Measurements from ENCODE around the gene ISL1.

ISL1 gene

DNA sequence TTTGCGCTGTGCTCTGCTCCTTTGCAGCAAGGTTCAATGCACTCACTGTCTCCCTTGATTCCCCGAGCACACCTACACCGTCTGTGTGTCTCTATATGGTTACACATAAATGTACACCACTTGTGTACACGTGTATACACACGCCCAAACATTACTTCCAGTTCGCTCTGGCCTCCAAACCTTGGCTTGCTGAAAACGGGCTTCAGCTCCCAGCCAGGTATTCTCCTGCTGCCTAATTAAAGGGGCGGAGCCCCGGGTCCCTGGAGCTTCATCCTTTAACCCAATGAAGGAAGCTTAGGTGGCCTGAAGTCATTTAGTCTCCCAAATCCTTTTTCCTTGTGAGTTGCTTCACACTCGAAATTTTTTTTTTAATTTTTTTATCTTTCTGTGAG, 4.6 kb downstream of the ISL1 start:
- no peak for DNase-seq

DNA sequence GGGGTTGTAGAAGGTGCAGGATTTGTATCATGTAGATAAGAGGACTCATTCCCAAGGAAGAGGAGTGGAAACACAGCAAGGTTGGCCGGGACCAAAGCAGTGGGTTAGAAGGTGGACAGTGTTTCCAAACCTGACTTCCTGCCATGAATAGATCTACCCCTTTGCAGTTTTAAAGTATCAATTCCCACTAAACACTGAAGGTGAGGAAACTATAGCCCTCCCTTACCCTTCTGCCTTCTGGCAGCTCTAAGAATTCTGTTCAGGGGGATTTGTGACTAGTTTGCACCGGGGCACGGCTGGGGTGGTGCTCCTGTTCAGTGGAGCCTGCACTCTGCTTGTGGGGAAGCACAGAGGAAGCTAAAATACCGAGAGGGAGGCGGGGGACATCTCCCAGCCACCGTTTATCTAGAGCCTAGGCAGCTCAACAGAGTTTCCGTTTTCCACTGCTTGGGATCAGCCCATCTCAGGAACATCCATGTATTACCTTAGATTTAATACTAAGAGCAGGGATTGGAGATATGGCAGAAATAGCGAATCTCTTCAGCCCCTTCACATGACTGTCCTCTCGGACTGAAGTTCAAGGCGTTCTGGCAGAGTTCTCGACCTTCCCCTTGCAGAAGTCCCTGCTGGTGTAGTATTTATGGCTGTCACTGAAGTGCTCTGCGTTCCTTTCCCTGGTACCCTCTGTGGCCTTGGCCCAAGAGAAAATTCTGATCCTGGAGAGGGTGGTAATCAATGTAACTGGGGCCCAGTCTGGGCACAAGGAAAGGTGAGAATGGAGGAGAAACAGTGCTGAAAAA, 5.4 kb downstream of the ISL1 start:
- no peak for DNase-seq

DNA sequence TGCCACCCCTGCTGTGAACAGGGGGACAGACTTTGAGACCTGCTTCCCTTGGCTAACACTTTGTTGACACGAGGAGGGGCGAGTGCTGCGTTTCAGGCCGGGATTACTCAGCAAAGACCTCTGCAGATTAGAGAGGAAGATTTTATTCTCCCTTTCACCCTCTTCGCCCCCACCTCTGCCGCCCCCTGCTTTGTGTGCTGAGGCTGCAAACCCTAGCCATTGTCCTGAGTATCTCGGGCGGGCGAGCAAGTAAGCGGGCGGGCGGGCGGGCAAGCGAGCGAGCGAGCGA, 6.0 kb downstream of the ISL1 start:
- no peak for DNase-seq

DNA sequence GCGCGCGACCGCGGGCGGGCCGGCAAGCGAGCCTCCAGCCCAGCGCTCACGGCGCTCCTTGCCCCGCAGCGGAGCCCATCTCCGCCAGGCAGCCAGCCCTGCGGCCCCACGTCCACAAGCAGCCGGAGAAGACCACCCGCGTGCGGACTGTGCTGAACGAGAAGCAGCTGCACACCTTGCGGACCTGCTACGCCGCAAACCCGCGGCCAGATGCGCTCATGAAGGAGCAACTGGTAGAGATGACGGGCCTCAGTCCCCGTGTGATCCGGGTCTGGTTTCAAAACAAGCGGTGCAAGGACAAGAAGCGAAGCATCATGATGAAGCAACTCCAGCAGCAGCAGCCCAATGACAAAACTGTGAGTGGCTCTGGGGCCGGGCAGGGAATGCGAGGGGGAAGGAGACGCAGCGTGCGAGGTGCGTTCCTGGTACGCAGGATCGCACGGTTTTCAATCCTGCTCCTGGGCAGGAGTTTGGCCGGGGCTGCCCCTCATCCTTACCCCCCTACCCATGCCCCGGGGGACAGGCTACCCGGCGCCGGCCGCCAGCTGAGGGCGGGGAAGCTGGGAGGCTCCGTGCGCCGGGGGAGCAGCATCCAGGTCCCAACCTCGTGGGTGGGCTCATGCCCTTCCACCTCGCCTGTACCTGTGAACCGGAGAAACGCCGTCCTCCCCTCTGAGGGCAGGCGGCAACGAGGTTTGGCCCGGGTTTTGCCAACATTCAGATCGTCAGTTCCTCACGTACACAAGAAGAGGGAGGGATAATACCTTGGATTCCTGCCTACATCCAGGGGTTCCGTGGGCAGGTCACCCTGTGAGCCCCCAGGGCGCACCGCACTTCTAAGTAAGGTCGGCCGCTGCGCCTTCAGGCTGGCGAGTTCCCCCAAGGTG, 6.6 kb downstream of the ISL1 start:
- no peak for DNase-seq

DNA sequence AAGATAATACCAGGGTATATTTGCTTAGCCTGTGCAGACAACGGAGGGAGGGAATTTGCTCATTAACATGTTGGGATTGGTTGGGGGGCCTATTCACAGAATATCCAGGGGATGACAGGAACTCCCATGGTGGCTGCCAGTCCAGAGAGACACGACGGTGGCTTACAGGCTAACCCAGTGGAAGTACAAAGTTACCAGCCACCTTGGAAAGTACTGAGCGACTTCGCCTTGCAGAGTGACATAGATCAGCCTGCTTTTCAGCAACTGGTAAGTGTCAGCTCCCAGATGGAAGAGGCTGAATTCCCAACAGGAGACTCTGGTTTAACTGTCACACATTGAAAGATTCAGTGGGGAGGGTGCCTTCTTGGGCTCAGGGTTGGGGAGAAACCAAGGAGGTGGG, 7.9 kb downstream of the ISL1 start:
- no peak for DNase-seq

DNA sequence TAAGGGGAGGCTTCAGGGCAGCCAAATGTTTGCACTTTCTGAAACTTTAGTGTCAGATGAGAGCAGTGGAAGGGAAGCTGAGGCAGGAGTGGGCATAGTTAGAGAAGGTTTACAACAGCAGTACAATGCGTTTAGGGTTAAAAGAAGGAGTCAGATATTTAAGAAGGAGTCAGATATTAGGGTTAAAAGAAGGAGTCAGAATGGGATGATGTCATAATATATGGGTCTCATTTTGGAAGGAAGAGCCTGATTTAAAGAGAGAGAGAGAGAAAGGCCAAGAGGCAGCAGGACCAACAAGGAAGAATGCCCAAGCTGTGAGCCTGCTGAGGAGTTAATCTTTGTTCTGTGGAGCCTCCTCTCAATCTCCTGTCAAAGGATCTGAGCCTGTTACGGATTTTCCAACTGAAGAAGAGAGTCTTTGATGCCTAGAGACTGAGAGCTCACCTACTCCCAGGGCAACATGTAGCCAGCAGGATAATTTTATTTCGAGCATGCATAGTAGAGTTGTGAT, 9.5 kb downstream of the ISL1 start:
- DNase-seq, result no peak

DNA sequence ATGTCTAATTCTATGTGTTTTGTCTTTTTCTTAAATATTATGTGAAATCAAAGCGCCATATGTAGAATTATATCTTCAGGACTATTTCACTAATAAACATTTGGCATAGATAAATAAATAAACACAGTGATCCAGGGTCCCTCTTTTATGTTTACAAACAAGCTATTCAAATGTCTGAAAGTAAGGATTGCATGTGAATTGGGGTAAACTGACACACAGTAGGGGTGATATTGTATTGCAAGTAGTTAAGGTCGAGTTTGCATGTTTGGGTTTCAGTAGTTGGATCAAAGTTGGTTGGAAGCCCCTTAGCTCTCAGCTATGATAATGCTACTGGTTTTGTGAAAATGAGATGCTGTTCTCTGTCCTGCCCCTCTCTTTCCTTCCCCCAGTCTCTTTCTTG, 11.4 kb downstream of the ISL1 start:
- no peak for DNase-seq

DNA sequence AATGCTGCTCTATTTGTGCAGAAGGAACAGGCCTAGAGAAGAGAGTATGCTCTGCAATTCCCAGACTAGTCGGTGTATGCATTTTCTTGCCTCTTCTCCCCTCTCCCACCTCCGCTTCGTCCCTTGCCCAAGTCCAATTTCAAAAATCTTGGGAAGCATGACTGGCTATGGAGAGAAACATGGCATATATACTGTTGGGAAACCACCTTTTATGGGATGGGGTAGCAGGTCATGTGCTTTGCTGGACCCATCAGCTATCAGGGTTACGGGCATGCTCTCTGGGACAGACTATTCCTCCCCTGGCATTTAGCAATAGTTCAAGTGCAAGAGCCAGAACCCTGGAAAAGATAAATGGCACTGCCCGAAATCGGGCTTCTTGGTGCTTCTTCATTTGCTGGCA, 12.0 kb downstream of the ISL1 start:
- no peak for DNase-seq

DNA sequence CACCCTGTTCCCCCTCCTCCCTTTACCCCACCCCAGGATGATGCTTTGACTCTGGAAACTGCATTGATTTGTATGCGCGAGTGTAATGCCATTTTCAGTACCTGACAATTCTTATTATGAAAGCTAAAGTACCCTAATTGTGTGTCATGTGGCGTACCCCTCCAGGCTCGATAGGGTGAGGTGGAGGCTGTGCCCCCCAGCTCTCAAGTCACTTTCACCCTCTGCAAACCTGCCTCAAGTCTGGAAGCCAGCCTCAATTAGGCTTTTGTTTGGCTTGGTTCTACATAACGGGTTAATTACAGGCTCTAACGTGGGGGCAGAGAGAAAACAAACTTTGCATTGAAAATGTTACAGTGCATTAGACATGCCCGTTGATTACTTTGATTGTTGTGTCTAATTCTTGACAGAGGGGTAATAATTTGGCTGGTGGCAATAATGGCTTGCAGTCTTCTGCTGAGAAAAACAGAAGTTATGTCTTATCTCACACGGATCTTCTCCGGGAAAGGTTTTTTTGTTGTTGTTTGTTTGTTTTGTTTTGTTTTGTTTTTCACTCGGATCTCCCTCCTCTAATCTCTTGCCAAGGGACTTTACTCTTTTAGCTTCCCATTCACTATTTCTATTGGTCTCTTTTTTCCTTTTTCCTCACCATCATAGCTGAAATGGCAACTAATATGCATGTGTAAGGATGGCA, 12.6 kb downstream of the ISL1 start:
- DNase-seq, result no peak

DNA sequence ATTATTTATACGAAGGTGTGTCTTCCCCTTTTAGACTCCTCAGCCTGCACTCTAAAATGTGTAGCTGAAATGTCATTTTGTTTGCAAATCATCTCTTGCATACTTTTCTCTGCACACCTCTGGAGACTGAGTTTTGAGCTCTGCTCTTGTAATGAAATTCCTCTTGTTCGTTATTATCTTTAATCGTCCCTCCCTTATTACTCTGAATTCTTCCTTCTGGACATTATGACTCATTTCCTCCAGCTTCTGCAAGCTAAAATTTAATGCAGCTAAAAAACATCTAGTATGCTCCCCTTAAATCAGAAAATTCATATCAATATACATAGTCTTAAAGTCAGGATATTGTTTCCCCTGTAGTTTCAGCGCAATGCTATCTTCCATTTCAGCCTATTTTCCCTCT, 13.5 kb downstream of the ISL1 start:
- DNase-seq, result no peak

DNA sequence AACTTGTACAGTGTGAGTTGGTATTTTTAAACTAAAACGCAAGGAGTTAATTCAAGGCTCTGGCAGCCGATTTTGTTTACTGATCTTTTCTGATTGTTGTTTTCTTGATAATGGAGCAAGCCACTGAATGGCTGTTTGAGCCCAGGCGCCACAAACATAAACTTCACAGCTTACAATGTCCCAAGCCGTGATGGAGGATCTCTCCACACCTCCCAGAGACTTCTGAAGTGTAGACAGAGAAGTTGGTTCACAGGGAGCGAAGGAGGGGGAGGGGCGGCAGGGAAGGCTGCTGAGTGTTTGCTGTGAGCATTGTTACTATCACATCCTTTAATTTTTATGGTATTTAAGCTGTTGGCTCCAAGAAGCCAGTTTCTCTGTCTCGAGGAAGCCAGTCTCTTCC, 14.7 kb downstream of the ISL1 start:
- DNase-seq, result no peak

DNA sequence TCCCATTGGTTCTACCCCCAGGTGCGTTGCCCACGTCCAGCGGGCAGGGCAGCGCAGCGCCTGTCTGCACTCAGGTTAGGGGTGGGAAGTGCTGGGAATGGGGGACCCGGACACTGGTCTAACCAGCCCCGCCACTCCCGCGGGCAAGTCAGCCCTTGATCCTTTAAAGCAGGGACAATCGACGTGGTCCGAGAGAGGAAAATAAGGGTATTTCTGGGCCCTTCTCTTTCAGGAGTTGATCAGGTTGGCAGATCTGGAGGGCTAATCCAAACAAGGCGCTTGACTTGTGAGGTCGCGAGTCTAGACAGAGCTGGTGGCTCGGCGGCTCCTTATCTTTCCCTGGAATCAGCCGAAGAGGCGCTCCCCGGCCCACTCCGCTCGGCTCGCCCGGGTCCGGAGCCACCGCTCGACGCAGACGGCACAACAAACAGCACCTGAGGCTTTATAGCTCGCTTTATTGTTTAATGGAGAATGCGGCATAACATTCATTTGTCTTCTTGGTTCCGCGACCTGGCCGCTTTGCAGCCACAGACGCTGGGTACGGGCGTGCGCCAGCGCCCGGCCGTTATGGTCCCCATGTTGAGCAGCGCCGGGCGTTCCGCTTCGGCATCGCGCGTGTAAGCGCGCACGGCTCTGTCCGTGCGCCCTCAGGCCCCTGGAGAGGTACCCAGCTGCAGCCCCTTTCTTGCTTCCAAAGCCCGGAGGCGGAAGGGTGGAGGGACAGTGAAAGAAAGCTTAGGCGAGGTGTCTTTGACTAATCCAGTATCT, 15.8 kb downstream of the ISL1 start:
- DNase-seq, result no peak

DNA sequence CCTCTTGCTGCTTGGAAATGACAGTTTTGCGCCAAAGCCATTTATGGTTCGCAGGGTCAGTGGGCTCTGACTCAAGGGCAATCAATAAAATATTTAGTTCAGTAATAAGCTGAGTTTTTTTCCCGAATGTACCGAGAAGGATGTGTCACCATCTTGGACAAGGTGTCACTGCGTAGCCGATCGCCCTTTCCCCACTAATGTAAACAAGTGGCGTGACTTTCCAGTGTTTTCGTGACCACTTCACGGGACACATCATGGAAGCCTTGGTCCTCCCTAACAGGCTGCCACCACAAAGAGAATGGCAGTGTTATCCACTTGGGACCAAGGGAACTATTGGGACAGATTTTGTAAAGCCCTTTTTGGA, 16.4 kb downstream of the ISL1 start:
- DNase-seq, result no peak

DNA sequence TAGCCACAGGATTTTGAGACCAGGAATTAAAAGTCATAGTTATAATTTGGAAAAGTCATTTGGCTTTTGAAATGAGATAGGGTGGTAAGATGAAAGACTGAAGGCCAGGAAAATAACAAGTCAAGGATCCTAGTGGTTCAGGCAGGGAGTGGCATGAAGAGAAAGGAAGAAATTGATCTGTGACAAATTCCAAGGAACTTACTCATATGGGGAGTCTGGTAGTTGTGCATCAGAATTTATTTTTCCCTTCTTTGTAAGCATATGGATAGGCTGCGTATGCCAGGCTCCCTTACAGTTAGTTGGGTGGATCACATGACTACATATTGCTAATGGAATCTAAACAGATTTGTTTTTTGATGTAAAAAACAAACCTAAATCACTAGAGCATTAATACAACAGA, 21.0 kb downstream of the ISL1 start:
- DNase-seq, result no peak

DNA sequence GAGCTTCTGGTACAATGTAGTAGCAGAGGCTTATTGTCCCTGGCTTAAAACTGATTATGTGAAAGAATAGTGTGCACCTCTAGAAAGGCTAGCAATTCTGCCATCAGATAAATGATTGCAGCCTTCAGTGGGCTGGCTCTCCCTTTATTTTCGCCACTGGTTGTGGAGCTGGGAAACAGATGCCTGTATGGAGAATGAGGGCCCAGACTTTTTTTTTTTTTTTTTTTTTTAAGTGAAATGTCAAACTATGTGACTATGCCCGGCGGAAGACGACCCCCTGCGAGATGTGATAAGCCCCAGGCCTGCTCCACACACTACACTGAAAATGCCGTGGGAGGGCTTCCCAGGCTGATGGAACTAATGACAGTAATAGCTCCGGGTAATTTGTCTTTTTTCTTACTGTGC, 28.7 kb downstream of the ISL1 start:
- no peak for DNase-seq

DNA sequence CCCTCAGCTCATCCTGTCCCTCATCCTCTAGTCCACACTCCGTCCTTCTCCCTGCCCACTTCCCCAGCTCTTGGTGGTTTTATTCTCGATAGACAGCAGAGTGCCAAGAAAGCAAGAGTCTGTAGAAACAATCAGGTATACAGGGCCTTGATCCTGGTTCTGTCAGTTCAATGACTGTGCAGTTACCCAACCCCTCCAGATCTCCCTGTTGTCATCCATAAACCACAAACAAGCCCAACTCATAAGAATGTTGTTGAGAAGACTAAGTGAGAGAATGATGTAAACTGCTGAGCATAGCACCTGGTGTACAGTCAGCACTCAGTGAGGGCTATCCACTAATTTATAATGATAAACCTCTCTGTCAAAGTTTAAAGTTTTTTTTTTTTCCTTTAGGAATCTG, 31.3 kb downstream of the ISL1 start:
- no peak for DNase-seq

DNA sequence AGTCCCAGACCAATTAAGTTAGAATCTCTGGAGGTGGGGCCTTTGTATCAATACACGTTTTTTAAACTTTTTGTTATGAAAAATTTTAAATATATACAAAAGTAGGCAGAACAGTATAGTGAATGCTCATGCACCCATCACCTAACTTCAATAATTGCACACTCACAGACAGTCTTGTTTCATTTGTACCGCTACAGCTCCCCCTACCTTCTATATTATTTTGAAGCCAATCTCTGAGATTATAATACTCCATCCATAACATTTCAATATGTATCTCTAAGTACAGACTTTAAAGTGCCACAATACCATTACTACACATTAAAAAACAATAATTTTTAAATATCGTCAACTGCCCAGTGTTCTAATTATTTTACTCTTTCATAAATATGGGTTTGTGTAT, 32.9 kb downstream of the ISL1 start:
- no peak for DNase-seq

DNA sequence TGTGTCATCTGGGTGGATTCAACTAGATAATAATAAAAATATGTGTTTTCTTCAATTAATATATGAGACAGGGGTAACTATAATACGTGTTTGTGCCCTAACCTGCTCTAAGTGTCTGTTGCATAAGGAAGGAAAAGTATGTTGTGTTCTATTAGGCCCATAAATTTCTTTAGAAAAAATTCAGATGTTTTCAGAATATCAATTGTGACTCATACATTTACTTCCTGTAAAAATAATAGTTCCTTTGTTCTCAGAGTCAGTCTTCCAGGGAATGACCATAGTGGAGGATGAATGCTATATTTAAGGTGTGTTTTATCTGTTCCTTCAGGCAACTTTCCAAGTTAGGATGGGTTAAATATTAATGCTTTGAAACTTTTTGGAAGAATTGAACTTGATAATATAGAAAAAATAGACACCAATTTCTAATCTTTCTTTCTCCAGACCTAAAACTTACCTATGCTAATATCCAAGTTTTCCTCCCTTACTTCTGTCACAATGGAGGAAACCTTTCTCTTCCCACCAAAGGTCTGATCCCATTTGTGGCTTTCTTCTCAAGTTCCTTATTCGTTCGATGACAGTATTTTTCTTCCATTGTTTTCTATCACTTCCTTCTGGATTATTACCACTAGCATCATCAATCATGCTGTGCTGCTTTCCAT, 49.9 kb downstream of the ISL1 start:
- no peak for DNase-seq

DNA sequence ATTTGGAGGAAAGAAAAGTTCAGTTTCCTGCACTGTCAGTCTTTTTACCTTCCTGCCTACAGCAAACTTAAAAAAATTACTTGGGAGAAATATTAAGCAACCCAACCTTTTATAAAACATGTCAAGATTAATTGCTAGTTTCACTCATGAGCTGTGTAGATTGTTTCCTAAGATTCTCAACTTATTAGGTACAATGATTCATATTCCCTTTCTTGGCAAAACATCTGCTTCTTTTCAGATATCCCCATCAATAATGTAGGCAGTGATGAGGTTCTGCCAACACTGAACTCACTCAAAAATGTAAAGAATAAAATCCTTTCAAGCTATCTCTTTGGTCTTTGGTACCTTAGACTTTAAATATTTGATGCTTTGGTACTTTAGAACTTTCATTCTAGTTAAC, 56.0 kb downstream of the ISL1 start:
- DNase-seq, result no peak
